K562 (cell line): ENCODE data around the gene CYSTM1. TPM values are rescaled to one million over a fixed set of nuclear protein-coding genes. Genes with fewer than 3 reads are reported as not detected.
A peak's percentile ranks its signal among the peaks of the same experiment; 100 is the strongest.

ENCODE experiments used
- ELK1 ChIP-seq: sonication (generic); formaldehyde crosslinking; IDR thresholded peaks from 2 replicates; pipeline ENCODE4 v1.8.1; 2022; ENCODE audit warnings: missing genetic modification reagents
- EP300 ChIP-seq: IDR thresholded peaks from 2 replicates; pipeline ENCODE4 v1.6.1; 2012; ENCODE audit warnings: low read length, improper control_type of control experiment
- ETS1 ChIP-seq: conservative IDR thresholded peaks from 2 replicates; pipeline ENCODE4 v1.6.1; 2011; ENCODE audit warnings: low read depth, mild to moderate bottlenecking, low read length; ENCODE audit not compliant: control insufficient read depth
- GATA2 ChIP-seq: sonication (generic); formaldehyde crosslinking; IDR thresholded peaks from 2 replicates; pipeline ENCODE4 v1.4.0; 2020; ENCODE audit warnings: mild to moderate bottlenecking, missing genetic modification reagents
- HMGN3 ChIP-seq: IDR thresholded peaks from 2 replicates; pipeline ENCODE4 v1.6.1; 2011; ENCODE audit warnings: borderline replicate concordance, low read depth, mild to moderate bottlenecking, mixed read lengths, low read length; ENCODE audit not compliant: insufficient read length; ENCODE audit errors: extremely low read depth
- KDM5B ChIP-seq: fragments of 200-600 bp; sonication (generic); IDR thresholded peaks from 2 replicates; pipeline ENCODE4 v1.6.1; 2012; ENCODE audit warnings: low read depth, mild to moderate bottlenecking, moderate library complexity, low read length, control low read depth, inconsistent platforms; ENCODE audit not compliant: insufficient replicate concordance
- NR2F6 ChIP-seq: fragments of 450-650 bp; formaldehyde crosslinking; IDR thresholded peaks from 2 replicates; pipeline ENCODE4 v1.4.0; 2020; ENCODE audit warnings: mild to moderate bottlenecking
- PHF21A ChIP-seq: fragments of 450-650 bp; IDR thresholded peaks from 2 replicates; pipeline ENCODE4 v1.6.1; 2017; ENCODE audit warnings: low read depth, borderline replicate concordance
- POLR3G ChIP-seq: IDR thresholded peaks from 2 replicates; pipeline ENCODE4 v1.6.1; 2011; ENCODE audit not compliant: insufficient read length, insufficient replicate concordance; ENCODE audit errors: extremely low read depth
- PPARD ChIP-seq: fragments of 250-450 bp; sonication (Bioruptor Pico); IDR thresholded peaks from 2 replicates; pipeline ENCODE4 v1.8.0; 2022; ENCODE audit warnings: inconsistent platforms, mild to moderate bottlenecking, moderate library complexity
- polyA plus RNA-seq, 8 experiments: library from polyadenylated mRNA; depleted of rRNA in 4 of 8; stranded (reverse) in 5 of 8; unstranded in 3 of 8; fragments of >200 nt; fragmentation: Nextera tagmentation in 2 of 8; fragmentation: Illumina TruSeq in 1 of 8; extraction: Ambion mirVana in 2 of 8; extraction: Trizol in 1 of 8; gene quantifications; 2 replicates each; pipeline versions ENCODE4 v1.2.1 to v1.2.3, GENCODE V29; 2011 to 2014; ENCODE audit warnings: inconsistent platforms in 1 of 8, missing spikeins in 1 of 8
- total RNA-seq, 7 experiments: library from RNA; depleted of rRNA in 6 of 7; stranded (reverse); fragments of >200 nt in 6 of 7; fragmentation: Illumina TruSeq in 2 of 7; extraction: Trizol in 2 of 7; gene quantifications; 2 replicates each; pipeline versions ENCODE4 v1.2.1 to v1.2.3, GENCODE V29; 2011 to 2021; ENCODE audit warnings: low replicate concordance in 1 of 7

The CYSTM1 gene
- total and polyA plus RNA-seq, 9 of the 15 experiments (the other 6 are each of a cell fraction or from before 2014, with no cell fraction given) = 76.1 to 422 (median 108) TPM

- no peak for TF ChIP-seq GATA2 (CRISPR knock-in tag)
- TF ChIP-seq HMGN3 = no peak
- no peak for TF ChIP-seq KDM5B
- TF ChIP-seq PHF21A = no peak
- TF ChIP-seq PPARD = no peak
- TF ChIP-seq ETS1 = no peak
- no peak for TF ChIP-seq ELK1 (CRISPR knock-in tag)
- no peak for TF ChIP-seq NR2F6 (CRISPR knock-in tag)
- TF ChIP-seq POLR3G = no peak
- peak; percentile 40; the same call in 1 of the 2 replicates for TF ChIP-seq EP300
- TF ChIP-seq, all 486 proteins: peak for 50
Observed at GRCh38 chr5:140186267-140186671, 11.3 kb downstream of the CYSTM1 start (continued).
